HFF-Myc (cell line): Measurements from ENCODE around the gene TASL.

Experiments used
- DNase-seq: peaks from one replicate; pipeline ENCODE4 v3.0.0-alpha.2; 2011; ENCODE audit warnings: low read depth; ENCODE audit errors: extremely low read depth
- H3K4me3 ChIP-seq: replicated peaks from 2 replicates; pipeline ENCODE4 v1.5.1; 2011; ENCODE audit warnings: low read depth, mild to moderate bottlenecking, control low read depth, low read length
- CTCF ChIP-seq: IDR thresholded peaks from 2 replicates; pipeline ENCODE4 v1.5.1; 2012; ENCODE audit warnings: mild to moderate bottlenecking, low read depth, low read length, control low read depth; ENCODE audit errors: missing control alignments

Gene TASL

GRCh38 chrX:30577362-30577991, at the start of gene TASL:
Gene TASL, minus strand, starts transcription at chrX:30577766. Its CDS starts 17,411 bp downstream, at chrX:30560355.
- no peak within 1 kb of the TSS for H3K4me3 ChIP-seq
- no peak for DNase-seq
- no peak for TF ChIP-seq CTCF

GRCh38 chrX:30626402-30626801, 48.8 kb upstream of the TASL start:
- no peak overlapping the region for H3K4me3 ChIP-seq
- TF ChIP-seq CTCF, result no peak
- DNase-seq, result no peak

GRCh38 chrX:30622361-30622760, 44.8 kb upstream of the TASL start:
- DNase-seq, result no peak
- H3K4me3 ChIP-seq, result no peak overlapping the region
- TF ChIP-seq CTCF, result no peak

- DNase-seq, result peak; percentile 29
- H3K4me3 ChIP-seq, result no peak overlapping the region
- no peak for TF ChIP-seq CTCF
Observed at GRCh38 chrX:30620980-30621618, 43.5 kb upstream of the TASL start.

- no peak for DNase-seq
- no peak for TF ChIP-seq CTCF
- H3K4me3 ChIP-seq, result no peak overlapping the region
Observed at GRCh38 chrX:30620125-30620524, 42.6 kb upstream of the TASL start.

- no peak overlapping the region for H3K4me3 ChIP-seq
- no peak for DNase-seq
- TF ChIP-seq CTCF, result no peak
Observed at GRCh38 chrX:30618160-30618765, 40.7 kb upstream of the TASL start.
